ENCODE measurements around the gene SCARF2. TPM values are rescaled to one million over a fixed set of nuclear protein-coding genes. Genes with fewer than 3 reads are reported as not detected.

The SCARF2 gene
- total RNA-seq = 10 to 100 TPM in 1 of 2 donors, 1 to 10 TPM in 1; 3.1 to 16.3 TPM

GRCh38 chr22:20437613-20438426 lies at the start of gene SCARF2:
Gene SCARF2 (minus strand): TSS chr22:20437825. CDS start chr22:20437754, 71 bp downstream.

GRCh38 chr22:20393705-20394476 lies 43.7 kb downstream of the SCARF2 start, which contains the start of gene ZNF74:
Gene ZNF74 (plus strand): TSS chr22:20394151. CDS start chr22:20394629, 478 bp downstream.

Small RNA genes within 50 kb of the gene (small RNA-seq; reads per million reads assigned to genes)
- gene RF00019 (0 reads per million in 2 donors), gene RN7SL812P (0 reads per million in 2 donors), gene RNU6-225P (0 reads per million in 2 donors), gene RNY1P9 (0.17 to 0.41 reads per million in 2 donors)

Other genes starting within 250 kb of the SCARF2 start
- gene RTN4R, start 169.5 kb downstream of the SCARF2 start, total RNA-seq = 1 to 10 TPM; 2.3 to 2.4 TPM
- 10 to 100 TPM; 55.6 to 56.1 TPM for gene DGCR6L, start 117.8 kb downstream of the SCARF2 start, total RNA-seq
- gene ZNF74, start 43.7 kb downstream of the SCARF2 start, total RNA-seq = 10 to 100 TPM; 11.0 to 14.7 TPM
- 10 to 100 TPM; 27.0 to 34.4 TPM for gene KLHL22, start 58.0 kb upstream of the SCARF2 start, total RNA-seq
- 10 to 100 TPM; 82.9 to 96.2 TPM for gene MED15, start 69.8 kb upstream of the SCARF2 start, total RNA-seq

All from melanocyte of skin (primary cell).